ENCODE results near the gene CDHR1. TPM values are rescaled to one million over a fixed set of nuclear protein-coding genes. Genes with fewer than 3 reads are reported as not detected.

The CDHR1 gene
- total and polyA plus RNA-seq, 11 donors: 0.07 to 1.3 (median 0.35) TPM; not detected in 1

DNA sequence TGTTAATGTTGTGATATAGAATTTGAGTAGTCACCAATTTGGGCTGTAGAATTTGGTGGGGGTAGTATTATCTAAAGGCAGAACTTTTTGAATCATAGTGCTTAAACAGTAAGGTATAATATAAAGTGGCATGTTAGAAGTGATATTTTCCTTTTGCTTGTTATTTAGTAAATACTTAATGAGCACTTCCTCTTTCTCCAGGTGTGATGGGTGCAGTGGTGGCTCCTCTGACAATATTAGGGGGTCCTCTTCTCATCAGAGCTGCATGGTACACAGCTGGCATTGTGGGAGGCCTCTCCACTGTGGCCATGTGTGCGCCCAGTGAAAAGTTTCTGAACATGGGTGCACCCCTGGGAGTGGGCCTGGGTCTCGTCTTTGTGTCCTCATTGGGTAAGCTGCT lies 44.5 kb upstream of the CDHR1 start:
- WGBS, 4 donors: 90 to 95% (median 92%) methylated on average over 2 of the region's 2 CpGs
- no peak for DNase-seq

DNA sequence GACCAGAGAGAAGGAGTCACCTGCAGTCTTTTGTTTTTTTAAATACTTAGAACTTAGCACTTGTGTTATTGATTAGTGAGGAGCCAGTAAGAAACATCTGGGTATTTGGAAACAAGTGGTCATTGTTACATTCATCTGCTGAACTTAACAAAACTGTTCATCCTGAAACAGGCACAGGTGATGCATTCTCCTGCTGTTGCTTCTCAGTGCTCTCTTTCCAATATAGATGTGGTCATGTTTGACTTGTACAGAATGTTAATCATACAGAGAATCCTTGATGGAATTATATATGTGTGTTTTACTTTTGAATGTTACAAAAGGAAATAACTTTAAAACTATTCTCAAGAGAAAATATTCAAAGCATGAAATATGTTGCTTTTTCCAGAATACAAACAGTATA lies 41.6 kb upstream of the CDHR1 start:
- Histone ChIP-seq H3K27me3 (no peaks in the 10 kb centered on the region), H3K4me1 (no peaks in the 10 kb centered on the region), H3K4me3 (no peak overlapping the region), H3K27ac (no peak overlapping the region), H3K9me3 (no peaks in the 10 kb centered on the region), H3K36me3 (peaks cover 0 to 81% (median 76%) of the 10 kb centered on the region in 9 donors)
- no peak for ATAC-seq
- DNase-seq: no peak
- intact Hi-C loops (cut with DNase I): loop anchor here in 3 of 10 donors (5.0 kb wide), 3 partner anchors 45 to 185 kb away; no protein-coding TSS in a partner anchor
- TF ChIP-seq, protein P1, sequence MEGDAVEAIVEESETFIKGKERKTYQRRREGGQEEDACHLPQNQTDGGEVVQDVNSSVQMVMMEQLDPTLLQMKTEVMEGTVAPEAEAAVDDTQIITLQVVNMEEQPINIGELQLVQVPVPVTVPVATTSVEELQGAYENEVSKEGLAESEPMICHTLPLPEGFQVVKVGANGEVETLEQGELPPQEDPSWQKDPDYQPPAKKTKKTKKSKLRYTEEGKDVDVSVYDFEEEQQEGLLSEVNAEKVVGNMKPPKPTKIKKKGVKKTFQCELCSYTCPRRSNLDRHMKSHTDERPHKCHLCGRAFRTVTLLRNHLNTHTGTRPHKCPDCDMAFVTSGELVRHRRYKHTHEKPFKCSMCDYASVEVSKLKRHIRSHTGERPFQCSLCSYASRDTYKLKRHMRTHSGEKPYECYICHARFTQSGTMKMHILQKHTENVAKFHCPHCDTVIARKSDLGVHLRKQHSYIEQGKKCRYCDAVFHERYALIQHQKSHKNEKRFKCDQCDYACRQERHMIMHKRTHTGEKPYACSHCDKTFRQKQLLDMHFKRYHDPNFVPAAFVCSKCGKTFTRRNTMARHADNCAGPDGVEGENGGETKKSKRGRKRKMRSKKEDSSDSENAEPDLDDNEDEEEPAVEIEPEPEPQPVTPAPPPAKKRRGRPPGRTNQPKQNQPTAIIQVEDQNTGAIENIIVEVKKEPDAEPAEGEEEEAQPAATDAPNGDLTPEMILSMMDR (IDR thresholded peaks at IDR 0.05): no peak
- no peak for TF ChIP-seq POLR2A (IDR thresholded peaks at IDR 0.05)

More for the DNA sequence above, 44.5 kb upstream of the CDHR1 start:
- intact Hi-C loops (cut with DNase I): loop anchor here in 6 of 10 donors (5.0 kb wide), 4 partner anchors 47 to 187 kb away; no protein-coding TSS in a partner anchor
- Histone ChIP-seq H3K4me1 (no peaks in the 10 kb centered on the region), H3K4me3 (no peak overlapping the region), H3K36me3 (peaks cover 0 to 100% (median 97%) of the 10 kb centered on the region in 9 donors), H3K27ac (no peak overlapping the region), H3K27me3 (no peaks in the 10 kb centered on the region), H3K9me3 (no peaks in the 10 kb centered on the region)
- no peak for TF ChIP-seq POLR2A (IDR thresholded peaks at IDR 0.05)
- ATAC-seq: peak in 1 of 4 donors; percentile 51

DNA sequence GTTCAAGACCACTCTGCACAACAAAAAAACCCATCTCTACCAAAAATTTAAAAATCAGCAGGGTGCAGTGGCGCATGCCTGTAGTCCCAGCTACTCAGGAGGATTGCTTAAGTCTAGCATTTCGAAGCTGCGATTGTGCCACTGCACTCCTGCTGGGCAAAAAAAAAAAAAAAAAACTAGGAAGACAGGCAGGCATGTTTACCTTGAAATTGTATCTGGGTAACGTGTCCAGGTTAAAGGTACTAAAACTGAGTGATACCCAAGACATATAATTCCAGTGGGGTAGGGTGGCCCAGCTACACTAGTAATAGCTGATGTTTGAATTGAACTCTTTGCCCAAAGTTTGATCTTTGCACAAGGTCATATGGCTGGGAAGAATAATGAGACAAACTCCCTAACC lies 38.8 kb upstream of the CDHR1 start:
- 89 to 96% (median 92%) methylated on average over 4 of the region's 4 CpGs for WGBS, 4 donors
- Histone ChIP-seq H3K36me3 (peaks cover 0 to 55% (median 50%) of the 10 kb centered on the region in 9 donors), H3K9me3 (no peaks in the 10 kb centered on the region), H3K27ac (no peak overlapping the region), H3K4me1 (no peaks in the 10 kb centered on the region), H3K27me3 (no peaks in the 10 kb centered on the region), H3K4me3 (no peak overlapping the region)
- intact Hi-C loops (cut with DNase I): no loop called here
- no peak for DNase-seq
- ATAC-seq: peak in 1 of 4 donors; percentile 10
- no peak for TF ChIP-seq POLR2A (IDR thresholded peaks at IDR 0.05)
- TF ChIP-seq, protein P1 (IDR thresholded peaks at IDR 0.05): no peak

DNA sequence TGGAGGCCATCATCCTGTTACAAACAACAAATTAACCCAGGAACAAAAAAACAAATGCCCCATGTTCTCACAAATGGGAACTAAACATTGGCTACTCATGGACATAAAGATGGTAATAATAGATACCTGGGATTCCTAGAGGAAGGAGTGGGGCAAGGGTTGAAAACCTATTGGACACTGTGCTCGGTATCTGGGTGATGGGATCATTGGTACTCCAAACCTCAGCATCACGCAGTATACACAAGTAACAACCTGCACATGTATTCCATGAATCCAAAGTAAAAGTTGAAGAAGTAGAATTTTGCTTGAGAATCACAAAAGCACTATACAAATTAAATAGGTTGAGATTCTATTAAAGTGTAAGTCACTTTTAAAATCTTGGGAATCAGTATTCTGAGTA lies 38.3 kb upstream of the CDHR1 start:
- Histone ChIP-seq H3K27me3 (peaks cover 0 to under 1% (median 0%) of the 10 kb centered on the region in 9 donors), H3K36me3 (peaks cover 0 to 50% (median 45%) of the 10 kb centered on the region in 9 donors), H3K4me1 (no peaks in the 10 kb centered on the region), H3K9me3 (no peaks in the 10 kb centered on the region), H3K27ac (no peak overlapping the region), H3K4me3 (no peak overlapping the region)
- TF ChIP-seq, protein P1 (IDR thresholded peaks at IDR 0.05): no peak
- TF ChIP-seq POLR2A (IDR thresholded peaks at IDR 0.05): no peak
- intact Hi-C loops (cut with DNase I): no loop called here
- ATAC-seq (peak in 1 of 4 donors; percentile 41), DNase-seq (no peak)
- 90 to 95% (median 92%) methylated on average over 2 of the region's 2 CpGs for WGBS, 4 donors

DNA sequence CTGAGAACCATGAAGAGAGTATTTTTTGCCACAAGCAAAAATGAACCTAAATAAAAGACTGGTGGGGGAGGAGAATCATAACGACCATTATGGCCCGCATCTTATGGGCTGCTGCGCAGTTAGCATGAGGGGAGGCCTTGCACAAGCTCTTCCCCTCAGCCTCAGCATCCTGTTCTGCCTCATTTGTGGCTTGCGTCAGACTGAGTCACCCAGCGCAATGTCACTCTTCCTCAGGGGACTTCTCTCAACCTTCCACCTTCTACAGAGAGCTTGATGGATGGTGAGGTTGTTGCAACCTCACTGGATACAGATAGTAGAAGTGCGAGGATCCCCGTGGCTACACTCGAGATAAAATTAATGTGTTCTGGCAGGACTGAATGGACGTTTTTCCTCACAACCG lies 37.6 kb upstream of the CDHR1 start:
- H3K27ac ChIP-seq: peak overlapping the region in 1 of 12 donors; percentile 21
- peaks cover 0 to 43% (median 38%) of the 10 kb centered on the region in 9 donors for H3K36me3 ChIP-seq
- no peak for TF ChIP-seq POLR2A (IDR thresholded peaks at IDR 0.05)
- TF ChIP-seq, protein P1 (IDR thresholded peaks at IDR 0.05): no peak
- no peaks in the 10 kb centered on the region for H3K4me1 ChIP-seq
- H3K27me3 ChIP-seq: peaks cover 0 to 9% (median 0%) of the 10 kb centered on the region in 9 donors
- H3K9me3 ChIP-seq: no peaks in the 10 kb centered on the region
- peak; percentile 49 to 71 (median 59) for ATAC-seq
- intact Hi-C loops (cut with DNase I): no loop called here
- 57 to 59% (median 58%) methylated on average over 10 of the region's 10 CpGs for WGBS, 4 donors
- no peak overlapping the region for H3K4me3 ChIP-seq
- peak in 1 of 5 donors; percentile 33 for DNase-seq

Data from heart left ventricle (tissue), 16 donors.